ENCODE measurements around the gene TEX22.

Gene TEX22

DNA sequence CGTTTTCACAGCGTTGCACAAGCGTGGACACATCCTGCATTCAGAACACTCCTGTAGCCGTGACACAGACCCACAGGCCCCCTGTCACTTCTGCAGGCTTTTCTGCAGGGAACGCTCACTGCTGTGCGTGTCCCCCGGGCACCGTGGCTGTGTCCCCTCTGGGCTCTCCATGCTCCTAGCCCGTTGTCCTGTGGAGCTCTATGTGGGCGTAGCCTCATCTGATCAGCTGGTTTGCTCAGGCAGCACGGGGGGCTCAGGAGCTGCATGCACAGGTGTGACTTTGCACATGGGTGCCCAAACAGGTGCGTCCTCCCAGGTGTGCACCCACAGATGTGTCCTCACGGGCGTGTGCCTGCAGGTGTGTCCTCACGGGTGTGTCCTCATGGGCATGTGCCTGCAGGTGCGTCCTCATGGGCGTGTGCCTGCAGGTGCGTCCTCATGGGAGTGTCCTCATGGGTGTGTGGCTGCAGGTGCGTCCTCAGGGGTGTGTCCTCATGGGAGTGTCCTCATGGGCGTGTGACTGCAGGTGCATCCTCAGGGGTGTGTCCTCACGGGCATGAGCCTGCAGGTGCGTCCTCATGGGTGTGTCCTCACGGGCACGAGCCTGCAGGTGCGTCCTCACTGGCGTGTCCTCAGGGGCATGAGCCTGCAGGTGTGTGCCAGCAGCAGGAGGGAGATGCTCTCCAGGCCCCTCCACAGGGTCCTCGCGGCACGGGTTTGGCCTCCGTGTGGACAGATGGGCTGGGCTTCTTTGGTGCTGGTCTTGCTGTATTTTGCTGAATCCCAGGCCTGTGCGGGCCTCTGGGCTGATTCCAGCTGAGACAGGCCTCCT is 38.8 kb downstream of the TEX22 start:
- Mint-ChIP-seq H3K27me3 (no peaks in the 10 kb centered on the region), H3K4me1 (peaks cover 4% of the 10 kb centered on the region), H3K27ac (peak overlapping the region; percentile 65), H3K4me3 (no peak overlapping the region), H3K9me3 (no peaks in the 10 kb centered on the region), H3K36me3 (peaks cover 3% of the 10 kb centered on the region)
- no peak for DNase-seq (ENCODE audit: low spot score in 2 of 2)
- peak; percentile 88 for ATAC-seq (ENCODE audit: low read depth)

- no peak overlapping the region for H3K27ac Mint-ChIP-seq
- H3K4me3 Mint-ChIP-seq: no peak overlapping the region
- no peaks in the 10 kb centered on the region for H3K27me3 Mint-ChIP-seq
- DNase-seq (ENCODE audit: low spot score in 2 of 2): no peak
- no peak for ATAC-seq (ENCODE audit: low read depth)
- H3K36me3 Mint-ChIP-seq: peaks cover 4% of the 10 kb centered on the region
- H3K4me1 Mint-ChIP-seq: peaks cover 4% of the 10 kb centered on the region
- H3K9me3 Mint-ChIP-seq: no peaks in the 10 kb centered on the region
Observed at GRCh38 chr14:105437723-105438500, 39.6 kb downstream of the TEX22 start.

GRCh38 chr14:105439179-105439578 is 40.8 kb downstream of the TEX22 start:
- ATAC-seq (ENCODE audit: low read depth): no peak
- Mint-ChIP-seq H3K4me3 (no peak overlapping the region), H3K36me3 (peaks cover 8% of the 10 kb centered on the region), H3K27me3 (no peaks in the 10 kb centered on the region), H3K9me3 (no peaks in the 10 kb centered on the region), H3K27ac (no peak overlapping the region), H3K4me1 (peaks cover 4% of the 10 kb centered on the region)
- no peak for DNase-seq (ENCODE audit: low spot score in 2 of 2)

GRCh38 chr14:105439710-105440553 is 41.6 kb downstream of the TEX22 start:
- H3K9me3 Mint-ChIP-seq: no peaks in the 10 kb centered on the region
- no peaks in the 10 kb centered on the region for H3K27me3 Mint-ChIP-seq
- no peak for ATAC-seq (ENCODE audit: low read depth)
- no peak overlapping the region for H3K27ac Mint-ChIP-seq
- H3K4me3 Mint-ChIP-seq: no peak overlapping the region
- peaks cover 3% of the 10 kb centered on the region for H3K4me1 Mint-ChIP-seq
- no peak for DNase-seq (ENCODE audit: low spot score in 2 of 2)
- peaks cover 8% of the 10 kb centered on the region for H3K36me3 Mint-ChIP-seq

GRCh38 chr14:105440554-105440900 is 42.2 kb downstream of the TEX22 start:
- DNase-seq (ENCODE audit: low spot score in 2 of 2): no peak
- peaks cover 8% of the 10 kb centered on the region for H3K36me3 Mint-ChIP-seq
- no peak overlapping the region for H3K27ac Mint-ChIP-seq
- no peaks in the 10 kb centered on the region for H3K27me3 Mint-ChIP-seq
- no peak overlapping the region for H3K4me3 Mint-ChIP-seq
- ATAC-seq (ENCODE audit: low read depth): no peak
- peaks cover 2% of the 10 kb centered on the region for H3K4me1 Mint-ChIP-seq
- H3K9me3 Mint-ChIP-seq: no peaks in the 10 kb centered on the region

DNA sequence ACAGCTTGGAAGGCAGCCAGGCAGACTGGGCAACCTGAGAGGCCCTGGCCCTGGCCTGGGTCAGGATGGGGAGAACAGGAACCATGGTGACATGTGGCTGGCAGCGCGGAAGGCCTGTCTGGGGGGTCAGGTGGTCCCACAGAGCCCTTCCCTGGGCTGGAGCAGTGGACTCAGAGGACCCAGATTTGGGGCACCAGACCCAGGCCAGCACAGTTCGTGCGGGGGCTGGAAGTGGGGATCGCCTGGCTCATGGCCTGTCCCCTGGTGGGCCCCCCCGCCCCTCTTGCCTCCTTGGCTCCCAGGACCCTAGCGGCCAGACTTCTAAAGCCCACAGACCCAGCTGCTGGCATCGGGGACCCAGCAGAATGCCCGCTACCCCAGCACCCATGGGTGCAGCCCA is 42.7 kb downstream of the TEX22 start:
- ATAC-seq (ENCODE audit: low read depth): no peak
- Mint-ChIP-seq H3K36me3 (peaks cover 8% of the 10 kb centered on the region), H3K27me3 (no peaks in the 10 kb centered on the region)

GRCh38 chr14:105442125-105442524 is 43.8 kb downstream of the TEX22 start:
- Mint-ChIP-seq H3K4me3 (no peak overlapping the region), H3K9me3 (no peaks in the 10 kb centered on the region), H3K27ac (no peak overlapping the region), H3K27me3 (no peaks in the 10 kb centered on the region), H3K36me3 (peaks cover 8% of the 10 kb centered on the region), H3K4me1 (no peaks in the 10 kb centered on the region)
- no peak for DNase-seq (ENCODE audit: low spot score in 2 of 2)
- ATAC-seq (ENCODE audit: low read depth): no peak

More for the DNA sequence above, 42.7 kb downstream of the TEX22 start:
- no peaks in the 10 kb centered on the region for H3K9me3 Mint-ChIP-seq
- peaks cover 2% of the 10 kb centered on the region for H3K4me1 Mint-ChIP-seq
- no peak for DNase-seq (ENCODE audit: low spot score in 2 of 2)
- no peak overlapping the region for H3K27ac Mint-ChIP-seq
- no peak overlapping the region for H3K4me3 Mint-ChIP-seq

DNA sequence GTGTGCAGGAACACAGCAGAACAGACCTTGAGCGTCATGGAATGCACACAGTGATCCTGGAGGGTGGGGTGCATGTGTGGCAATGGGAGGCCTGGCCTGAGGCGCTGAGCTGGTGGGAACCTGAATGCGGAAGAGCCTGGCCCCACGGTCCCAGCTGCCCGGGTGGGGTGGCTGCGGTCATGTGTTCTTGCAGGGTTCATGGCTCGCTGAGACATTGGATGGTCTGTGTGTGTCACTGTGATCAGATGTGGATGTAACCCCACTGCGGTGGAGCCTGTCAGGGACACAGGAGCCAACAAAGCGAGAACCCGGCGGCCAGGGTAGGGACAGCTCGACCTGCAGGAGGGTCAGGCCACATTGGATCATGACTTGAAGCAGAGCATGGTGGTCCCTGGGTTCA is 44.5 kb downstream of the TEX22 start:
- Mint-ChIP-seq H3K4me1 (no peaks in the 10 kb centered on the region), H3K4me3 (no peak overlapping the region), H3K9me3 (no peaks in the 10 kb centered on the region), H3K27me3 (no peaks in the 10 kb centered on the region), H3K27ac (no peak overlapping the region), H3K36me3 (peaks cover 8% of the 10 kb centered on the region)
- ATAC-seq (ENCODE audit: low read depth) (no peak), DNase-seq (ENCODE audit: low spot score in 2 of 2) (no peak)

- peaks cover 8% of the 10 kb centered on the region for H3K36me3 Mint-ChIP-seq
Observed at GRCh38 chr14:105444859-105445258, 46.5 kb downstream of the TEX22 start.

DNA sequence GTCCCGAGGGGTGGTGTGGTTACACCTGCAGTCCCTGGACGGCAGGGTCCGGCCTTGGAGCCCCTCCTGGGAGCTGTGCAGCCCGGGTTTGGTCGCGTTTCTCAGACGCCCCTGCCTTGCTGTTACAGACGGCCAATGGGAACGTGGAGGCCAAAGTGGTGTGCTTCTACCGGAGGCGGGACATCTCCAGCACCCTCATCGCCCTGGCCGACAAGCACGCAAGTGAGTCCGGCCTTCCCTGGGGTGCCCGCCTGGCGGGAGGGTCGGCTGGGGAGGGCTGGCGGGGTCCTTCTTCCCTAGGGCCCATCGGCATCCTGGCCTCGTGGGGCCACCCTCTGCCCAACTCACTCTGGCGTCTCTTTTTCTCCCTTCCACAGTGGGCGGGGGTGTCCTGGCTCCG is 47.0 kb downstream of the TEX22 start:
- no peak overlapping the region for H3K27ac Mint-ChIP-seq
- no peaks in the 10 kb centered on the region for H3K27me3 Mint-ChIP-seq
- no peak overlapping the region for H3K4me3 Mint-ChIP-seq
- DNase-seq (ENCODE audit: low spot score in 2 of 2) (no peak), ATAC-seq (ENCODE audit: low read depth) (no peak)
- H3K9me3 Mint-ChIP-seq: no peaks in the 10 kb centered on the region
- peaks cover 8% of the 10 kb centered on the region for H3K36me3 Mint-ChIP-seq
- H3K4me1 Mint-ChIP-seq: peaks cover 5% of the 10 kb centered on the region

More at GRCh38 chr14:105444859-105445258, 46.5 kb downstream of the TEX22 start:
- Mint-ChIP-seq H3K9me3 (no peaks in the 10 kb centered on the region), H3K4me3 (no peak overlapping the region), H3K27ac (no peak overlapping the region), H3K27me3 (no peaks in the 10 kb centered on the region), H3K4me1 (peaks cover 5% of the 10 kb centered on the region)
- no peak for ATAC-seq (ENCODE audit: low read depth)
- DNase-seq (ENCODE audit: low spot score in 2 of 2): no peak

GRCh38 chr14:105445901-105446845 is 47.8 kb downstream of the TEX22 start:
- DNase-seq (ENCODE audit: low spot score in 2 of 2): no peak
- ATAC-seq (ENCODE audit: low read depth): no peak
- Mint-ChIP-seq H3K4me3 (no peak overlapping the region), H3K36me3 (peaks cover 8% of the 10 kb centered on the region), H3K9me3 (no peaks in the 10 kb centered on the region), H3K27ac (no peak overlapping the region), H3K4me1 (peaks cover 5% of the 10 kb centered on the region), H3K27me3 (no peaks in the 10 kb centered on the region)

- Mint-ChIP-seq H3K27me3 (no peaks in the 10 kb centered on the region), H3K4me1 (peaks cover 5% of the 10 kb centered on the region), H3K9me3 (no peaks in the 10 kb centered on the region), H3K27ac (no peak overlapping the region), H3K36me3 (peaks cover 5% of the 10 kb centered on the region), H3K4me3 (no peak overlapping the region)
- no peak for DNase-seq (ENCODE audit: low spot score in 2 of 2)
- ATAC-seq (ENCODE audit: low read depth): no peak
Observed at GRCh38 chr14:105446971-105447370, 48.6 kb downstream of the TEX22 start.

All from memory B cell (primary cell).